Chondrocyte (in vitro differentiated cells): ENCODE results near the gene RARA. TPM values are rescaled to one million over a fixed set of nuclear protein-coding genes. Genes with fewer than 3 reads are reported as not detected.
"Not testable (repeated sequence)": the region's sequence is repeated elsewhere in the genome, so short reads cannot be mapped to it uniquely, and the experiment has no call there.

ENCODE experiments used
- DNase-seq: peaks from one replicate; pipeline ENCODE4 v3.0.0; 2021; ENCODE audit warnings: mixed read lengths, low spot score
- H3K27ac Mint-ChIP-seq: one replicate; pipeline ENCODE4 v1.8.0; 2021; ENCODE audit warnings: mild to moderate bottlenecking, moderate library complexity, mixed read lengths; ENCODE audit not compliant: unreplicated experiment
- H3K27me3 Mint-ChIP-seq: 2 replicates; pipeline ENCODE4 v1.8.0; 2021; ENCODE audit warnings: low read depth, mixed read lengths
- H3K36me3 Mint-ChIP-seq: 2 replicates; pipeline ENCODE4 v1.8.0; 2021; ENCODE audit warnings: low read depth, mixed read lengths
- H3K4me1 Mint-ChIP-seq: 2 replicates; pipeline ENCODE4 v1.8.0; 2021; ENCODE audit warnings: low read depth, mild to moderate bottlenecking, mixed read lengths
- H3K4me3 Mint-ChIP-seq: one replicate; pipeline ENCODE4 v1.8.0; 2021; ENCODE audit warnings: mild to moderate bottlenecking, moderate library complexity, mixed read lengths; ENCODE audit not compliant: unreplicated experiment
- H3K9me3 Mint-ChIP-seq: 2 replicates; pipeline ENCODE4 v1.8.0; 2021; ENCODE audit warnings: low read depth, mixed read lengths
- total RNA-seq: library from RNA; stranded (reverse); gene quantifications from 3 replicates; pipeline ENCODE4 v1.2.1, GENCODE V29; 2021
- TF ChIP-seq, protein P1 (sequence below): fragments of 200-600 bp; sonication (generic); IDR thresholded peaks from 2 replicates; pipeline ENCODE4 v1.5.0; 2021; ENCODE audit warnings: antibody characterized with exemption, mild to moderate bottlenecking, moderate library complexity

The RARA gene
- total RNA-seq, 1 donor from 2014 or later = 59.2 TPM

DNA sequence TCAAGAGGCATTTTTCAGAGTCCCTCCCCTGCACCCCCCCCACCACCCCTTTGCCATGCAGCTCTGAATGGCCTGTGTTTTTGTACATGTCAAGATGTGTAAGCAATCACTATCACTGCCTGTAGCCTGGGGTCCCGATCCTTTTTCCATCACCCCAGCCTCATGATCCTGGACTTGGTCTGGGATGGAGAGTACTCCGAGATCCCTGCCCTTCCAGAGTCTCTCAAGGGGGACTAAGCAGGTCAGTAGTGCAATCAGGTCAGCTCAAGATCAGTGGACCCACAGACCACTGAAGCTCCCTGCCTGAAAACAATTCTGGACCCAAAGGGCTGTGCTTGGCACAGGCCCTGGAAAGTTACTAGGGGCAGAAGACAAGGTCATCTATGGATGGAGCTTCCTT, 63.1 kb downstream of the RARA start:
- H3K27ac Mint-ChIP-seq = no peak overlapping the region
- H3K36me3 Mint-ChIP-seq = peaks cover 2% of the 10 kb centered on the region
- H3K4me1 Mint-ChIP-seq = peaks cover 14% of the 10 kb centered on the region
- no peak for DNase-seq
- no peak overlapping the region for H3K4me3 Mint-ChIP-seq
- no peaks in the 10 kb centered on the region for H3K27me3 Mint-ChIP-seq
- TF ChIP-seq, protein P1, sequence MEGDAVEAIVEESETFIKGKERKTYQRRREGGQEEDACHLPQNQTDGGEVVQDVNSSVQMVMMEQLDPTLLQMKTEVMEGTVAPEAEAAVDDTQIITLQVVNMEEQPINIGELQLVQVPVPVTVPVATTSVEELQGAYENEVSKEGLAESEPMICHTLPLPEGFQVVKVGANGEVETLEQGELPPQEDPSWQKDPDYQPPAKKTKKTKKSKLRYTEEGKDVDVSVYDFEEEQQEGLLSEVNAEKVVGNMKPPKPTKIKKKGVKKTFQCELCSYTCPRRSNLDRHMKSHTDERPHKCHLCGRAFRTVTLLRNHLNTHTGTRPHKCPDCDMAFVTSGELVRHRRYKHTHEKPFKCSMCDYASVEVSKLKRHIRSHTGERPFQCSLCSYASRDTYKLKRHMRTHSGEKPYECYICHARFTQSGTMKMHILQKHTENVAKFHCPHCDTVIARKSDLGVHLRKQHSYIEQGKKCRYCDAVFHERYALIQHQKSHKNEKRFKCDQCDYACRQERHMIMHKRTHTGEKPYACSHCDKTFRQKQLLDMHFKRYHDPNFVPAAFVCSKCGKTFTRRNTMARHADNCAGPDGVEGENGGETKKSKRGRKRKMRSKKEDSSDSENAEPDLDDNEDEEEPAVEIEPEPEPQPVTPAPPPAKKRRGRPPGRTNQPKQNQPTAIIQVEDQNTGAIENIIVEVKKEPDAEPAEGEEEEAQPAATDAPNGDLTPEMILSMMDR = no peak
- peaks cover 4% of the 10 kb centered on the region for H3K9me3 Mint-ChIP-seq

DNA sequence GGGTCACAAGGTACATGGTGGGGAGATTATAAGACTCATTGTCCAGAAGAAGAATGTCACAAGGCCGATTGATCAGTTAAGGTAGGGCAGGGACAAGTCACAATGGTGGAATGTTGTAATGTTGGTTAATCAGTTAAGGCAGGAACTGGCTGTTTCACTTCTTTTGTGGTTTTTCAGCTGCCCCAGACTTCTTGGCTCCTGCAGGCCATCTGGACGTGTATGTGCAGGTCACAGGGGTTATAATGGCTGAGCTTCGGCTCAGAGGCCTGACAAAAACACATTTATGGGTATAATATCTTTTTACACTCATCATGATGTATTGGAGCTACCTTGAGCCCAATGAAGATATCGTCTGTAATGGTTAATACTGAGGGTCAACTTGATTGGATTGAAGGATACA, 63.7 kb downstream of the RARA start:
- not testable (repeated sequence) for H3K4me3 Mint-ChIP-seq, H3K9me3 Mint-ChIP-seq, DNase-seq, H3K27me3 Mint-ChIP-seq, H3K36me3 Mint-ChIP-seq
- Mint-ChIP-seq H3K27ac (peak overlapping the region; percentile 27), H3K4me1 (peaks cover 14% of the 10 kb centered on the region)

DNA sequence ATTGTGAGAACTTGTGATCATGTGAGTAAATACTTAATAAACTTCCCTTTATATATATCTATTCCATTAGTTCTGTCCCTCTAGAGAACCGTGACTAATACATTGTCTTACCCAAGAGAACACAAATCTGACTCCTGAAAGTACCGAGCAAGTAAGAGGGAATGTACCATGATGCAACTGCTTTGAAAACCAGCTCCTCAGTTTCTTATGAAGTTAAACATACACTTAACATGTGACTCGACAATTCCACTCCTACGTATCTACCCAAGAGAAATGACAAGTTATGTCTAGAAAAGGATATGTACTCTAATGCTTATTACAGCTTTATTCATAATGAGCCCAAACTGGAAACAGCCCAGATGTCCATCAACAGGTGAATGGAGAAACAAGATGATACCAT, 64.3 kb downstream of the RARA start:
- Mint-ChIP-seq H3K27ac (peak overlapping the region; percentile 27), H3K36me3 (peaks cover 2% of the 10 kb centered on the region), H3K4me3 (no peak overlapping the region), H3K4me1 (peaks cover 14% of the 10 kb centered on the region), H3K9me3 (peaks cover 4% of the 10 kb centered on the region), H3K27me3 (no peaks in the 10 kb centered on the region)
- DNase-seq = no peak
- TF ChIP-seq, protein P1 = no peak

DNA sequence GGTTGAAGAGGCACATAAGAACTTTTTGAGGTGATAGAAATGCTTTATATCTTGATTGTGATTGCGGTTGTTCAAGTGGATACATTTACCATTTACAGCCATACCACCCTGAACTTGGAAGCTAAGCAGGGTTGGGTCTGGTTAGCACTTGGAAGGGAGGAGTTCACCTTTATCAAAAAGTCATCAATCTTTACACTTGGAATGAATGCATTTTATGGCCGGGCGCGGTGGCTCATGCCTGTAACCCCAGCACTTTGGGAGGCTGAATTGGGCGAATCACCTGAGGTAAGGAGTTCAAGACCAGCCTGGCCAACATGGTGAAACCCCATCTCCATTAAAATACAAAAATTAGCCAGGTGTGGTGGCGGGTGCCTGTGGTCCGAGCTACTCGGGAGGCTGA, 65.0 kb downstream of the RARA start:
- H3K9me3 Mint-ChIP-seq = peaks cover 4% of the 10 kb centered on the region
- H3K4me3 Mint-ChIP-seq = no peak overlapping the region

DNA sequence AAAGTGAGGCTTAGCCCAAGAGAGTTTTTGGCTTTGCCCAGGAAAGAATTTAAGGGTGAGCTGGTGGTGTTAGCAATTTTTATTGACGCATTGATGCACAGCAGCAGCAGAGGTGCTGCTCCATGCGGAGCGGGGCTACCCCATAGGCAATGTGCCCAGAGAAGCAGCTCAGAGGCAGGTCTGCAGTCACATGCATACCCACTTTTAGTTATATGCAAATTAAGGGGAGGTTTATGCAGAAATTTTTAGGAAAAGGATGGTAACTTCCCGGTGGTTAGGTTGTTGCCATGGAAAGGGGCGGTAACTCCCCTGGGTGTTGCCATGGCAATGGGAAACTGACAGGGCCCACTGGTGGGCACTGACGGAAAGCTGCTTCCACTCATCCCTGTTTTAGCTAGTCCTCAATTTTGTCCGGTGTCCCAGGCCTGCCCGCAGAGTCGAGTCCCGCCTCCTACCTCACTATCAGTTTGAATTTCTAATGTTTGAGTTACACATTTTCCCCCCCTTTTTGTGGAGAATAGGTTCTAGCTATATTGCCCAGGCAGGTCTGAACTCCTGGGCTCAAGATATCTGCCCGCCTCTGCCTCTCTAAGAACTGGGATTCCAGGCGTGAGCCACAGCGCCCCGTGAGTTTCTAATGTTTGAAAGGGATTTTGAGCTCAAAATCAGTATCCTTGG, 66.0 kb downstream of the RARA start:
- H3K4me1 Mint-ChIP-seq = peaks cover 14% of the 10 kb centered on the region
- no peak for DNase-seq
- no peak overlapping the region for H3K4me3 Mint-ChIP-seq
- no peak overlapping the region for H3K27ac Mint-ChIP-seq
- no peaks in the 10 kb centered on the region for H3K27me3 Mint-ChIP-seq
- H3K36me3 Mint-ChIP-seq = peaks cover 2% of the 10 kb centered on the region
- H3K9me3 Mint-ChIP-seq = peaks cover 4% of the 10 kb centered on the region
- TF ChIP-seq, protein P1 = no peak

More for the DNA sequence above, 65.0 kb downstream of the RARA start:
- peaks cover 14% of the 10 kb centered on the region for H3K4me1 Mint-ChIP-seq
- no peak for DNase-seq
- no peaks in the 10 kb centered on the region for H3K27me3 Mint-ChIP-seq
- TF ChIP-seq, protein P1 = no peak
- peaks cover 2% of the 10 kb centered on the region for H3K36me3 Mint-ChIP-seq
- H3K27ac Mint-ChIP-seq = no peak overlapping the region

DNA sequence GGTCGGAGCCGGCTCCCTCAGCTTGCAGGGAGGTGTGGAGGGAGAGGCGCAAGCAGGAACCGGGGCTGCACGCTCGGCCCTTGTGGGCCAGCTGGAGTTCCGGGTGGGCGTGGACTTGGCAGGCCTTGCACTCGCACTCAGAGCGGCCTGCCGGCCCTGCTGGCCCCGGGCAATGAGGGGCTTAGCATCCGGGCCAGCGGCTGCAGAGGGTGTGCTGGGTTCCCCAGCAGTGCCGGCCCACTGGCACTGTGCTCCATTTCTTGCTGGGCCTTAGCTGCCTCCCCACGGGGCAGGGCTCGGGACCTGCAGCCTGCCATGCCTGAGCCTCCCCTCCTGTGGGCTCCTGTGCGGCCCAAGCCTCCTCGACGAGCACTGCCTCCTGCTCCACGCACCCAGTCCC, 66.8 kb downstream of the RARA start:
- H3K36me3 Mint-ChIP-seq, H3K4me3 Mint-ChIP-seq, H3K27me3 Mint-ChIP-seq, DNase-seq, H3K9me3 Mint-ChIP-seq, H3K27ac Mint-ChIP-seq: not testable (repeated sequence)
- H3K4me1 Mint-ChIP-seq = peaks cover 14% of the 10 kb centered on the region

DNA sequence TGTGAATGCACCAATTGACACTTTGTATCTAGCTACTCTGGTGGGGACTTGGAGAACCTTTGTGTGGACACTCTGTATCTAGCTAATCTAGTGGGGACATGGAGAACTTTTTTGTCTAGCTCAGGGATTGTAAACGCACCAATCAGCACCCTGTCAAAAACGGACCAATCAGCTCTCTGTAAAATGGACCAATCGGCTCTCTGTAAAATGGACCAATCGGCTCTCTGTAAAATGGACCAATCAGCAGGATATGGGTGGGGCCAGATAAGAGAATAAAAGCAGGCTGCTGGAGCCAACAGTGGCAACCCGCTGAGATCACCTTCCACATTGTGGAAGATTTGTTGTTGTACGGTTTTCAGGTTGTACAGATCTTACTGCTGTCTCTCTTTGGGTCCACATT, 67.6 kb downstream of the RARA start:
- H3K9me3 Mint-ChIP-seq, H3K27ac Mint-ChIP-seq, H3K27me3 Mint-ChIP-seq, DNase-seq, H3K4me3 Mint-ChIP-seq, H3K36me3 Mint-ChIP-seq: not testable (repeated sequence)
- H3K4me1 Mint-ChIP-seq = peaks cover 14% of the 10 kb centered on the region
